Measurements from ENCODE around the gene METTL5. TPM values are rescaled to one million over a fixed set of nuclear protein-coding genes. Genes with fewer than 3 reads are reported as not detected.
"Not testable (repeated sequence)": the region's sequence is repeated elsewhere in the genome, so short reads cannot be mapped to it uniquely, and the experiment has no call there.

The METTL5 gene
- total RNA-seq, 1 experiment from 2014 or later, result 103 TPM

- ChIA-PET RAD21 (ENCODE audit: low non-redundant PET in 1 of 2, low total read pairs in 2 of 2, uncharacterized antibody in 2 of 2, unreplicated experiment in 2 of 2) (no interaction called here), CTCF (no interaction called here), POLR2A (no interaction called here)
- H3K36me3 ChIP-seq (ENCODE audit: control insufficient read depth in 1 of 2, insufficient read depth in 2 of 2, low read length in 2 of 2), result no peaks in the 10 kb centered on the region
- H3K9me3 ChIP-seq (ENCODE audit: control insufficient read depth in 1 of 2, insufficient read depth in 1 of 2, low read depth in 1 of 2, low read length in 2 of 2), result no peaks in the 10 kb centered on the region
- no peak overlapping the region for H3K4me3 ChIP-seq (replicated peaks in 1 of 2; ENCODE audit: low read depth in 1 of 2, low read length in 2 of 2)
- no peaks in the 10 kb centered on the region for H3K9me2 ChIP-seq (ENCODE audit: insufficient read depth)
- TF ChIP-seq EGR1 (IDR thresholded peaks at IDR 0.05; ENCODE audit: low read depth) (no peak), CEBPB (IDR thresholded peaks at IDR 0.05; ENCODE audit: low read depth) (no peak), JUND (IDR thresholded peaks at IDR 0.05) (no peak), FOSL1 (IDR thresholded peaks at IDR 0.05; ENCODE audit: low read depth) (no peak), RAD21 (IDR thresholded peaks at IDR 0.05; ENCODE audit: low read depth) (no peak), CTCF (IDR thresholded peaks at IDR 0.05 in 2 of 3, conservative IDR thresholded peaks at IDR 0.05 in 1 of 3; ENCODE audit: borderline replicate concordance in 1 of 3, insufficient read depth in 1 of 3, low read depth in 2 of 3, low read length in 2 of 3) (no peak), TCF7L2 (IDR thresholded peaks at IDR 0.05; ENCODE audit: borderline replicate concordance, extremely low read depth, insufficient read depth, insufficient read length) (no peak), EZH2 (IDR thresholded peaks at IDR 0.05) (no peak), ELF1 (IDR thresholded peaks at IDR 0.05; ENCODE audit: borderline replicate concordance, low read depth) (no peak), POLR2AphosphoS5 (IDR thresholded peaks at IDR 0.05; ENCODE audit: low read depth, low read length) (no peak), SIN3A (IDR thresholded peaks at IDR 0.05; ENCODE audit: low read depth) (no peak), YY1 (IDR thresholded peaks at IDR 0.05; ENCODE audit: extremely low read depth, insufficient replicate concordance, low read depth, low read length) (no peak), EZH2phosphoT487 (IDR thresholded peaks at IDR 0.05; ENCODE audit: borderline replicate concordance) (no peak), ZFX (IDR thresholded peaks at IDR 0.05) (no peak), ZNF274 (IDR thresholded peaks at IDR 0.05; ENCODE audit: low read depth, low read length) (no peak), SRF (IDR thresholded peaks at IDR 0.05; ENCODE audit: low read depth) (no peak)
- TF ChIP-seq, protein P1, sequence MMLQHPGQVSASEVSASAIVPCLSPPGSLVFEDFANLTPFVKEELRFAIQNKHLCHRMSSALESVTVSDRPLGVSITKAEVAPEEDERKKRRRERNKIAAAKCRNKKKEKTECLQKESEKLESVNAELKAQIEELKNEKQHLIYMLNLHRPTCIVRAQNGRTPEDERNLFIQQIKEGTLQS (IDR thresholded peaks at IDR 0.05), result no peak
- TF ChIP-seq, protein P2, sequence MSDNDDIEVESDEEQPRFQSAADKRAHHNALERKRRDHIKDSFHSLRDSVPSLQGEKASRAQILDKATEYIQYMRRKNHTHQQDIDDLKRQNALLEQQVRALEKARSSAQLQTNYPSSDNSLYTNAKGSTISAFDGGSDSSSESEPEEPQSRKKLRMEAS (IDR thresholded peaks at IDR 0.05), result no peak
- TF ChIP-seq, protein P3, sequence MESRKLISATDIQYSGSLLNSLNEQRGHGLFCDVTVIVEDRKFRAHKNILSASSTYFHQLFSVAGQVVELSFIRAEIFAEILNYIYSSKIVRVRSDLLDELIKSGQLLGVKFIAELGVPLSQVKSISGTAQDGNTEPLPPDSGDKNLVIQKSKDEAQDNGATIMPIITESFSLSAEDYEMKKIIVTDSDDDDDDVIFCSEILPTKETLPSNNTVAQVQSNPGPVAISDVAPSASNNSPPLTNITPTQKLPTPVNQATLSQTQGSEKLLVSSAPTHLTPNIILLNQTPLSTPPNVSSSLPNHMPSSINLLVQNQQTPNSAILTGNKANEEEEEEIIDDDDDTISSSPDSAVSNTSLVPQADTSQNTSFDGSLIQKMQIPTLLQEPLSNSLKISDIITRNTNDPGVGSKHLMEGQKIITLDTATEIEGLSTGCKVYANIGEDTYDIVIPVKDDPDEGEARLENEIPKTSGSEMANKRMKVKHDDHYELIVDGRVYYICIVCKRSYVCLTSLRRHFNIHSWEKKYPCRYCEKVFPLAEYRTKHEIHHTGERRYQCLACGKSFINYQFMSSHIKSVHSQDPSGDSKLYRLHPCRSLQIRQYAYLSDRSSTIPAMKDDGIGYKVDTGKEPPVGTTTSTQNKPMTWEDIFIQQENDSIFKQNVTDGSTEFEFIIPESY (IDR thresholded peaks at IDR 0.05; ENCODE audit: extremely low read depth, insufficient replicate concordance, low read length), result no peak
- H2AFZ ChIP-seq (ENCODE audit: low read depth, low read length, poor library complexity, severe bottlenecking), result no peak overlapping the region
- H3K79me2 ChIP-seq (ENCODE audit: insufficient read depth, low read length), result peaks cover 48% of the 10 kb centered on the region
- no peak for ATAC-seq
- no peaks in the 10 kb centered on the region for H3K27me3 ChIP-seq (ENCODE audit: insufficient read depth, low read length)
- no peak overlapping the region for H3K27ac ChIP-seq (ENCODE audit: low read depth, low read length)
- no peak overlapping the region for H3K4me2 ChIP-seq (ENCODE audit: low read length)
- no peaks in the 10 kb centered on the region for H4K20me1 ChIP-seq (ENCODE audit: insufficient read depth)
- intact Hi-C loops (cut with micrococcal nuclease), result no loop called here
- H3K9ac ChIP-seq (ENCODE audit: low read length), result no peak overlapping the region
- no TSS peak for BruUV-seq (replicated peaks)
- DNase-seq (ENCODE audit: low read depth, low spot score), result no peak
- no peaks in the 10 kb centered on the region for H3K4me1 ChIP-seq (ENCODE audit: control insufficient read depth in 1 of 2, insufficient read depth in 2 of 2, low read length in 2 of 2)
Measured at GRCh38 chr2:169867579-169867978, 42.9 kb upstream of the METTL5 start.

DNA sequence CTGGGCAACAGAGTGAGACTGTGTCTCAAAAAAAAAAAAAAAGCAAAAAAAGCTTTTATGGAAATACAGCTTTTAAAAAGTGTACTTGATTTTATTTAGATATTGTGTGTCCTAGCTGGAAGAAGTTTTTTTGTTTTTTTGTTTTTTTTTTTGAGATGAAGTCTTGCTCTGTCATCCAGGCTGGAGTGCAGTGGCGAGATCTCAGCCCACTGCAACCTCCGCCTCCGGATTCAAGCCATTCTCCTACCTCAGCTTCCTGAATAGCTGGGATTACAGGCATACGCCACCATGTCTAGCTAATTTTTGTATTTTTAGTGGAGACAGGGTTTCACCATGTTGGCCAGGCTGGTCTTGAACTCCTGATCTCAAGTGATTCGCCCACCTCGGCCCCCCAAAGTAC, 41.5 kb upstream of the METTL5 start:
- BruUV-seq (replicated peaks); H3K4me2 ChIP-seq (ENCODE audit: low read length); H4K20me1 ChIP-seq (ENCODE audit: insufficient read depth); H3K9me2 ChIP-seq (ENCODE audit: insufficient read depth); H2AFZ ChIP-seq (ENCODE audit: low read depth, low read length, poor library complexity, severe bottlenecking); RAD21 ChIA-PET (ENCODE audit: low non-redundant PET in 1 of 2, low total read pairs in 2 of 2, uncharacterized antibody in 2 of 2, unreplicated experiment in 2 of 2); H3K27me3 ChIP-seq (ENCODE audit: insufficient read depth, low read length); H3K36me3 ChIP-seq (ENCODE audit: control insufficient read depth in 1 of 2, insufficient read depth in 2 of 2, low read length in 2 of 2); H3K9ac ChIP-seq (ENCODE audit: low read length); H3K9me3 ChIP-seq (ENCODE audit: control insufficient read depth in 1 of 2, insufficient read depth in 1 of 2, low read depth in 1 of 2, low read length in 2 of 2); H3K4me1 ChIP-seq (ENCODE audit: control insufficient read depth in 1 of 2, insufficient read depth in 2 of 2, low read length in 2 of 2); ATAC-seq; DNase-seq (ENCODE audit: low read depth, low spot score); CTCF ChIA-PET; H3K4me3 ChIP-seq (replicated peaks in 1 of 2; ENCODE audit: low read depth in 1 of 2, low read length in 2 of 2); intact Hi-C loops (cut with micrococcal nuclease); H3K27ac ChIP-seq (ENCODE audit: low read depth, low read length): not testable (repeated sequence)
- H3K79me2 ChIP-seq (ENCODE audit: insufficient read depth, low read length), result peaks cover 54% of the 10 kb centered on the region
- POLR2A ChIA-PET, result interaction anchor here (0.6 kb wide), 1 partner anchor 28 kb away, joined by 4 read pairs; no protein-coding TSS in a partner anchor
